NCI-H345 treated with DMSO at 0.1 percent for 48 hours (cell line): Measurements from ENCODE around the gene GPATCH4.
"Not testable (repeated sequence)": the region's sequence is repeated elsewhere in the genome, so short reads cannot be mapped to it uniquely, and the experiment has no call there.

Source experiments
- DNase-seq: peaks from one replicate; lab custom pipeline; 2025; ENCODE audit not compliant: unreplicated experiment; lab: John Stamatoyannopoulos, UW

Gene GPATCH4

GRCh38 chr1:156627313-156627880 is 26.1 kb upstream of the GPATCH4 start:
- no peak for DNase-seq

- DNase-seq = no peak
These were observed 24.8 kb upstream of the GPATCH4 start for GRCh38 chr1:156626079-156626438.

- peak; percentile 42 for DNase-seq
These were observed 24.3 kb upstream of the GPATCH4 start for GRCh38 chr1:156625436-156626078.

DNA sequence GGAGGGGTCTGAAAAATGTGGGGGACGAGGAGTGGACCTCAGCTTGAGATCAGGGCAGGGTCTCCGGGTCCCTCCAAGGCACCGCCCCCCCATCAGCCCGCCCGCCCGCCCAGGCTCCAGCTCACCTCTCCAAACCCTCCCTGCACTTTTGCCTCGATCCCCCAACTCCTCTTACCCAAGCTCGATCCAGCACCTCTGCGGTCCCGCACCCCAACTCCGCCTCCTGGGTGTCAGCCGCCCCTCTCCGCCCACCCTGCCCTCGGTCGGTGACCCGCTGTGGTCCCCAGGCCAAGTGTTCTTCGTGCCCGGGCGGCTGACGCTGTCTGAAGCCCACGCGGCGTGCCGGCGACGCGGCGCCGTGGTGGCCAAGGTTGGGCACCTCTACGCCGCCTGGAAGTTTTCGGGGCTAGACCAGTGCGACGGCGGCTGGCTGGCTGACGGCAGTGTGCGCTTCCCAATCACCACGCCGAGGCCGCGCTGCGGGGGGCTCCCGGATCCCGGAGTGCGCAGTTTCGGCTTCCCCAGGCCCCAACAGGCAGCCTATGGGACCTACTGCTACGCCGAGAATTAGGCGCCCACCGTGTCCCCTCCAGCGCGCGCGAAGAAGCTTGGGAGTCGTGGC is 23.6 kb upstream of the GPATCH4 start:
- no peak for DNase-seq

DNA sequence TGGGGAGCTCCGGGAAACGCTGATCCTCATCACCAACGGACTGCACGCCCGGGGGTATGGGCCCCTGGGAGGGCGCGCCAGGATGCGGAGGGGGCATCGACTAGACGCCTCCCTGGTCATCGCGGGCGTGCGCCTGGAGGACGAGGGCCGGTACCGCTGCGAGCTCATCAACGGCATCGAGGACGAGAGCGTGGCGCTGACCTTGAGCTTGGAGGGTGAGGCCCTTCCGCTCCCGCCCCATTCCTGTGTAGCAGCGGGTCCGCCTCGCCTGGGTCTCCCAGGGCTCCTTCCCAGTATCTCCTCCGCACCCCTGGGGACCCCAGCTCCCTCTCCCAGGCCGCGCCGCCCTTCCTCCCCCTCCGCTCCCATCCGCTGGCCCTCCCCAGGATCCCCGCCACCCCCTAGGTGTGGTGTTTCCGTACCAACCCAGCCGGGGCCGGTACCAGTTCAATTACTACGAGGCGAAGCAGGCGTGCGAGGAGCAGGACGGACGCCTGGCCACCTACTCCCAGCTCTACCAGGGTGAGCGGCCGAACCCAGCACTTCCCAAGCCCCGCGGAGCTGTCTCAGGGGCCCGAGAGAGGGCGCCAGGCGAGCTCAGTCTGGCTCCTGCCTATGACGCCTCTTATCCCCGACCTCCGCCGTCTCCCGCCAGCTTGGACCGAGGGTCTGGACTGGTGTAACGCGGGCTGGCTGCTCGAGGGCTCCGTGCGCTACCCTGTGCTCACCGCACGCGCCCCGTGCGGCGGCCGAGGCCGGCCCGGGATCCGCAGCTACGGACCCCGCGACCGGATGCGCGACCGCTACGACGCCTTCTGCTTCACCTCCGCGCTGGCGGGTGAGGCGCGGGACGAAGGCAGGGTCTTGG is 22.9 kb upstream of the GPATCH4 start:
- no peak for DNase-seq

DNA sequence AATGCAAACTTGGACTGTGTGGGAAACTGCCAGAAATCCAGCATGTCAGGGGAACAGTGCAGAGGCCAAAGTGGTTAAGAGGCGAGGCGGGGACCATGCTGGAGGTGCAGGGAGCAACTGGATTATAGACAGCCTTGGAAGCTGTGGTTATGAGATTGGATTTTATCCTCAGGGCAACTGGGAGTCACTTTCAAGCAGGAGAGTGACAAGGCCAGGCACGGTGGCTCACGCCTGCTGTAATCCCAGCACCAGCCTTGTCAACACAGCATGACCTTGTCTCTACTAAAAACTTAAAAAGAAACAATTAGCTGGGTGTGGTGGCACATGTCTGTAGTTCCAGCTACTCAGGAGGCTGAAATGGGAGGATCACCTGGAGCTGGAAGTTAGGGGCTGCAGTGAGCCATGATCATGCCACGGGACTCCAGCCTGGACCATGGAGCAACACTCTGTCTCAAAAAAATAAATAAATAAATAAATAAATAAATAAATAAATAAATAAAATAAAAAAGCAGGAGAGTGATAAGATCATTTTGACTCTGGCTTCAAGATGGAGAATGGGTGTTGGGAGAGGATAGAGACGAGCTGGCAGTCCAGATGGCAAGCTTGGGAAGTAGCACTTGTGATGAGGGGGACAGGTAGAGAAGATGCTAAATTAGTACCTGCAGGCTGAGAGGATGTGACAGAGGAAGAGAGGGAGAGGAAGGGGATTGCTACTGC is 21.5 kb upstream of the GPATCH4 start:
- DNase-seq = no peak

GRCh38 chr1:156619582-156619955 is 18.3 kb upstream of the GPATCH4 start:
- DNase-seq = no peak

- no peak for DNase-seq
These were observed 17.7 kb upstream of the GPATCH4 start, which contains the start of gene HAPLN2 for GRCh38 chr1:156618853-156619581. HAPLN2 (plus strand) TSS chr1:156619415; CDS start chr1:156623491, 4,076 bp downstream.

DNA sequence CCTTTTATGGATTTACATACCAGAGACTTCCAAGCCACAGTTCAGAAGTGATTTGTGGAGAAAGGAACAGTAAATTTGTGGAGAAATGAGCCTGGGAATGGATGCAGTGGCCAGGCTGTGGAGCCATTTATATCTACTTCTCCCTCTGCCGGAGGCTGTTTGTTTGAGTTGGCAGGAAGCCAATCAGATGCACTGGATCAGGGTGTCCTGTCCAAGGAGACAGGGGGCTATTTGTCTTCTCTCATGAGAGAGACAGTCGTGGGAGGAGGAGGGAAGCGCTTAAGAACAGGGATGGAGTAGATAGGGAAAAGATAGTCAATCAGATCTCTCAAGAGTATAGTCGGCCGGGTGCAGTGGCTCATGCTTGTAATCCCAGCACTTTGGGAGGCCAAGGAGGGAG is 15.2 kb upstream of the GPATCH4 start:
- DNase-seq = peak; percentile 35

GRCh38 chr1:156615946-156616345 is 14.7 kb upstream of the GPATCH4 start:
- DNase-seq = no peak

- DNase-seq = no peak
These were observed 11.4 kb upstream of the GPATCH4 start for GRCh38 chr1:156612666-156613065.

DNA sequence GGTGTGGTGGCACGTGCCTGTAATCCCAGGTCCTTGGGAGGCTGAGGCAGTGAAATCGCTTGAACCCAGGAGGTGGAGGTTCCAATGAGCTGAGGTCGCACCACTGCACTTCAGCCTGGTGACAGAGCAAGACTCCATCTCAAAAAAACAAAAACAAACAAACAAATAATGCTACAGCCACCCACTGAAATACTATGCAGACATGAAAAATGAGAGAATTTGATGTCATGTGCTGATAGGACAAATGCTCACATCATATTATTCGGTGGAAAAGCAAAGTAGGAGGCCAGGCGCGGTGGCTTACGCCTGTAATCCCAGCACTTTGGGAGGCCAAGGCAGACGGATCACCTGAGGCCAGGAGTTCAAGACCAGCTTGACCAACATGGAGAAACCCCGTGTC is 8.8 kb upstream of the GPATCH4 start:
- DNase-seq = not testable (repeated sequence)

DNA sequence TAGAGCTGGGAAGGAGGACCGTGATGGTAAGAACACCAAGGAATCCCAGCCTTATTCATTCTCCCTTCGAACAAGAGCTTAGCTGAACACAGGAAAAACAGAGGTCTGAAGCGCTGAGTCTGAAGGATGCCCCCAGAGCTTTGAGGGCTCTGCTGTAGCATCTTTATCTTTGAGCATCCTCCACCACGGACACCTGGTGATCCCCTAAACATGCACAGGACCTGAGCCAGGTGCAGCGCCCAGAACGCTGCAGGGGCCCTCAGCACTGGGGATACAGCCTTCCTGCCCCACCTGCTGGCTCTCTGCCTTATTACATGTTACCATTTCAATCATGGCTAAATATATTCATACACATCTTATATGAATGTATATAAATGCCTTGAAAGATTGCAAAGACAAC is 7.7 kb upstream of the GPATCH4 start:
- DNase-seq = peak; percentile 68

GRCh38 chr1:156608036-156608674 is 6.9 kb upstream of the GPATCH4 start:
- peak; percentile 67 for DNase-seq

DNA sequence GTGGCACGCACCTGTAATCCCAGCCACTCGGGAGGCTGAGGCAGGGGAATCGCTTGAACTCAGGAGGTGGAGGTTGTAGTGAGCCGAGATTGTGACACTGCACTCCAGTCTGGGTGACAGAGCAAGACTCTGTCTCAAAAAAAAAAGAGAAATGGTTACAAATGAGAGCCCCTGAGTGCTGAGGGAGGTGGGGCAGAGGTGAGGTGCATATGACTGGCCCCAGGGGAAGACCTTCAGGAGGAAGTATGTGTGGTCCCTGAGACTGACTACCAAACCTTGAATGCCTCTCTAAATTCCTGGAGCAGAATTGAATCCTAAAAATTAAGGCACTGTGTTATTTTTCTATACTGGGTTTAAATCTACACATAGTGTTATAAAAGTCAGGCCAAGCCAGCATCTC is 6.1 kb upstream of the GPATCH4 start:
- not testable (repeated sequence) for DNase-seq

DNA sequence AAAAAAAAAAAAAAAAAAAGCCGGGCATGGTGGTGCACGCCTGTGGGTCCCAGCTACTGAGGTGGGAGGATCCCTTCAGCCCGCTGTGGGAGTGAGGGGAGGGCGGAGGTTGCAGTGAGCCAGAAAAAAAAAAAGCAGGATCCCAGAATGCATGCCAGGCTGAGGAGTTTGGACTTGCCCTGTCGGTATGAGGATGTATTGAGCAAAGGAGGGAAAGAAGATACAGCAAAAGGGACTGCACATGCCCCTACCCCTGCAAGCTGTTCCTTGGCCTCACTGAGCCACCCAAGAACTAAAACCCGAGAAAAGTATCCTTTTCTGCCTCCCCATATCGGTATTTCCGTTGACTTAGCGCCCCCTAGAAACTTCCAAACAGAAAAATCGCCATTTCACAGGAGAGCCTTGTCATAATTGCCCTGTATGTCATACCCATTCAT is 1.3 kb upstream of the GPATCH4 start:
- no peak for DNase-seq

DNA sequence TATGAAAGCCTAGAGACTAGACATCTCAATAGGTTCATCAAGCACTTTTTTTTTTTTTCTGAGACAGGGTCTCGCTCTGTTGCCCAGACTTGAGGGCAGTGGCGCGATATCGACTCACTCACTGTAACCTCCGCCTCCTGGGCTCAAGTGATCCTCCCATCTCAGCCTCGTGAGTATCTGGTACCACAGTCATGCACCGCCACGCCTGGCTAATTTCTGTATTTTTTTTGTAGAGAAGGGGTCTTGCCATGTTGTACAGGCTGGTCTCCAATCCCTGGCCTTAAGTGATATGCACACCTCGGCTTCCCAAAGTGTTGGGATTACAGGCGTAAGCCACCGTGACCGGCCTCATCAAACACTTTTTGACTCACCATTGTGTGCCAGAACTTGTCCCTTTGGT is 613 bp upstream of the GPATCH4 start:
- no peak for DNase-seq

- no peak for DNase-seq
These were observed 552 bp downstream of the GPATCH4 start for GRCh38 chr1:156600733-156601121.

DNA sequence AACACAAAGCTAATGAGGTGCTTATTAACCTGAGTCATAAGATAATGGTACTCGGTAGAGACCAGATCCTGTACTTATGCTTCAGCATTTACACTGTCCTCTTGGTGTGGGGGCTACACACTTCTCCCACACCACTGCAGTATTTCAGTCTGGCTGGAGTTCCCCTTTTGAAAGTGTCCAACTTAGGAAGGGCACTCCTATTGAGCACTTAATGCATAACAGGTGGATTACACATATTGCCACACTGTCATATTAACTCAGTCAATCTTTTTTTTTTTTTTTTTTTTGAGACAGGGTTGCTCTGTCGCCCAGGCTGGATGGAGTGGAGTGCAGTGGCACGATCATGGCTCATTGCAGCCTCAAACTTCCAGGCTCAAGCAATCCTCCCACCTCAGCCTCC is 1.5 kb downstream of the GPATCH4 start:
- DNase-seq = no peak
